GM13977 (cell line): ENCODE data around the gene AGA.

Source experiments
- DNase-seq: peaks from one replicate; pipeline ENCODE4 v3.0.0; 2012; ENCODE audit warnings: low spot score
- CTCF ChIP-seq: IDR thresholded peaks from 2 replicates; pipeline ENCODE4 v1.5.1; 2012; ENCODE audit warnings: mild to moderate bottlenecking, control low read depth; ENCODE audit not compliant: insufficient read depth; ENCODE audit errors: extremely low read depth, missing control alignments
- in situ Hi-C: fragments of 300-500 bp; cut with MboI; formaldehyde crosslinking; loops from one replicate; pipeline ENCODE4 v1.12.0; 2022; ENCODE audit warnings: low sequenced_read_pairs, low pct_unique_long_range_greater_than_20kb, mixed read lengths, inconsistent platforms; ENCODE audit not compliant: unreplicated experiment

Gene AGA

GRCh38 chr4:177410566-177410965 is 31.7 kb downstream of the AGA start:
- DNase-seq: no peak
- no peak for TF ChIP-seq CTCF
- in situ Hi-C loops: no loop called here

GRCh38 chr4:177408023-177408422 is 34.2 kb downstream of the AGA start:
- DNase-seq: no peak
- in situ Hi-C loops: no loop called here

GRCh38 chr4:177405508-177405907 is 36.7 kb downstream of the AGA start:
- in situ Hi-C loops: no loop called here
- no peak for DNase-seq
- TF ChIP-seq CTCF: no peak

More at GRCh38 chr4:177408023-177408422, 34.2 kb downstream of the AGA start:
- TF ChIP-seq CTCF: no peak

GRCh38 chr4:177404986-177405385 is 37.3 kb downstream of the AGA start:
- in situ Hi-C loops: no loop called here
- TF ChIP-seq CTCF: no peak
- DNase-seq: no peak

- no peak for DNase-seq
- no peak for TF ChIP-seq CTCF
- in situ Hi-C loops: no loop called here
Observed at GRCh38 chr4:177404342-177404741, 37.9 kb downstream of the AGA start.

- in situ Hi-C loops: no loop called here
- TF ChIP-seq CTCF: no peak
- no peak for DNase-seq
Observed at GRCh38 chr4:177403746-177404145, 38.5 kb downstream of the AGA start.

GRCh38 chr4:177401658-177402273 is 40.5 kb downstream of the AGA start:
- no peak for TF ChIP-seq CTCF
- in situ Hi-C loops: no loop called here
- DNase-seq: no peak
